Activated T-cell treated with anti-CD3 and anti-CD28 coated beads, Interleukin-2, amount 50 U/mL, for 72 hours (primary cell): ENCODE measurements around the gene FMN1. TPM values are rescaled to one million over a fixed set of nuclear protein-coding genes. Genes with fewer than 3 reads are reported as not detected.

ENCODE experiments used
- ATAC-seq, 2 donors: fragments of 150-1000 bp; cut with Tn5 transposase; replicated peaks in 1 of 2; 2 replicates each; pipeline ENCODE4 v1.10.0; 2021; ENCODE audit warnings: moderate library complexity in 2 of 2, mild to moderate bottlenecking in 1 of 2
- DNase-seq, 2 donors: peaks; one replicate each; pipeline ENCODE4 v3.0.0; 2021 to 2022; ENCODE audit warnings: mixed read lengths in 1 of 2
- H3K27ac Mint-ChIP-seq: one replicate; pipeline ENCODE4 v1.8.0; 2022; ENCODE audit warnings: mild to moderate bottlenecking, moderate library complexity, mixed read lengths
- H3K27me3 Mint-ChIP-seq: one replicate; pipeline ENCODE4 v1.8.0; 2022; ENCODE audit warnings: low read depth, mixed read lengths
- H3K36me3 Mint-ChIP-seq, 2 donors: one replicate each; pipeline ENCODE4 v1.8.0; 2022; ENCODE audit warnings: mixed read lengths in 2 of 2, mild to moderate bottlenecking in 1 of 2; ENCODE audit not compliant: insufficient read depth in 2 of 2
- H3K4me1 Mint-ChIP-seq: one replicate; pipeline ENCODE4 v1.8.0; 2022; ENCODE audit warnings: low read depth, mixed read lengths
- H3K4me3 Mint-ChIP-seq, 2 donors: one replicate each; pipeline ENCODE4 v1.8.0; 2022; ENCODE audit warnings: mild to moderate bottlenecking in 2 of 2, mixed read lengths in 2 of 2, moderate library complexity in 2 of 2
- H3K9me3 Mint-ChIP-seq, 2 donors: one replicate each; pipeline ENCODE4 v1.8.0; 2022; ENCODE audit warnings: mixed read lengths in 2 of 2
- total RNA-seq, 2 donors: library from RNA; stranded (reverse); gene quantifications; one replicate each; pipeline ENCODE4 v1.2.3, GENCODE V29; 2022

FMN1 gene
- total RNA-seq, 2 donors from 2014 or later, result 0.74 to 1.1 TPM

- H3K4me3 Mint-ChIP-seq, result no peak overlapping the region
- H3K9me3 Mint-ChIP-seq, result no peaks in the 10 kb centered on the region
- DNase-seq (no peak), ATAC-seq (no peak)
- no peak overlapping the region for H3K27ac Mint-ChIP-seq
- H3K4me1 Mint-ChIP-seq, result no peaks in the 10 kb centered on the region
- H3K27me3 Mint-ChIP-seq, result no peaks in the 10 kb centered on the region
- H3K36me3 Mint-ChIP-seq, result no peaks in the 10 kb centered on the region
Measured at GRCh38 chr15:32882955-32883354, 311.6 kb downstream of the FMN1 start.

- no peak for ATAC-seq
- Mint-ChIP-seq H3K27me3 (no peaks in the 10 kb centered on the region), H3K4me1 (no peaks in the 10 kb centered on the region), H3K36me3 (no peaks in the 10 kb centered on the region), H3K4me3 (no peak overlapping the region), H3K27ac (no peak overlapping the region), H3K9me3 (no peaks in the 10 kb centered on the region)
- DNase-seq, result no peak
Measured at GRCh38 chr15:32881528-32881927, 313.0 kb downstream of the FMN1 start.

GRCh38 chr15:32880642-32881041, 313.9 kb downstream of the FMN1 start:
- Mint-ChIP-seq H3K36me3 (no peaks in the 10 kb centered on the region), H3K27me3 (no peaks in the 10 kb centered on the region), H3K4me3 (no peak overlapping the region), H3K27ac (no peak overlapping the region), H3K9me3 (no peaks in the 10 kb centered on the region), H3K4me1 (no peaks in the 10 kb centered on the region)
- ATAC-seq (no peak), DNase-seq (no peak)

GRCh38 chr15:32879980-32880379, 314.5 kb downstream of the FMN1 start:
- Mint-ChIP-seq H3K9me3 (no peaks in the 10 kb centered on the region), H3K27ac (no peak overlapping the region), H3K4me3 (no peak overlapping the region), H3K36me3 (no peaks in the 10 kb centered on the region), H3K27me3 (no peaks in the 10 kb centered on the region), H3K4me1 (no peaks in the 10 kb centered on the region)
- ATAC-seq (no peak), DNase-seq (no peak)

- no peak for DNase-seq
- Mint-ChIP-seq H3K9me3 (no peaks in the 10 kb centered on the region), H3K36me3 (no peaks in the 10 kb centered on the region), H3K4me1 (no peaks in the 10 kb centered on the region), H3K27ac (no peak overlapping the region), H3K4me3 (no peak overlapping the region), H3K27me3 (no peaks in the 10 kb centered on the region)
- no peak for ATAC-seq
Measured at GRCh38 chr15:32878869-32879805, 315.4 kb downstream of the FMN1 start.

GRCh38 chr15:32878342-32878741, 316.2 kb downstream of the FMN1 start:
- no peaks in the 10 kb centered on the region for H3K4me1 Mint-ChIP-seq
- H3K27me3 Mint-ChIP-seq, result no peaks in the 10 kb centered on the region
- DNase-seq (no peak), ATAC-seq (no peak)
- no peaks in the 10 kb centered on the region for H3K36me3 Mint-ChIP-seq
- no peaks in the 10 kb centered on the region for H3K9me3 Mint-ChIP-seq
- no peak overlapping the region for H3K27ac Mint-ChIP-seq
- no peak overlapping the region for H3K4me3 Mint-ChIP-seq

GRCh38 chr15:32877252-32878019, 317.1 kb downstream of the FMN1 start:
- H3K9me3 Mint-ChIP-seq, result no peaks in the 10 kb centered on the region
- no peak overlapping the region for H3K4me3 Mint-ChIP-seq
- H3K27ac Mint-ChIP-seq, result no peak overlapping the region
- ATAC-seq (no peak), DNase-seq (no peak)
- H3K27me3 Mint-ChIP-seq, result no peaks in the 10 kb centered on the region
- H3K4me1 Mint-ChIP-seq, result no peaks in the 10 kb centered on the region
- H3K36me3 Mint-ChIP-seq, result no peaks in the 10 kb centered on the region

GRCh38 chr15:32873284-32874114, 321.0 kb downstream of the FMN1 start:
- no peaks in the 10 kb centered on the region for H3K9me3 Mint-ChIP-seq
- H3K36me3 Mint-ChIP-seq, result no peaks in the 10 kb centered on the region
- H3K27ac Mint-ChIP-seq, result no peak overlapping the region
- no peaks in the 10 kb centered on the region for H3K4me1 Mint-ChIP-seq
- ATAC-seq (no peak), DNase-seq (no peak)
- H3K27me3 Mint-ChIP-seq, result no peaks in the 10 kb centered on the region
- H3K4me3 Mint-ChIP-seq, result no peak overlapping the region

GRCh38 chr15:32872621-32873283, 321.8 kb downstream of the FMN1 start:
- H3K4me3 Mint-ChIP-seq, result no peak overlapping the region
- no peaks in the 10 kb centered on the region for H3K4me1 Mint-ChIP-seq
- no peaks in the 10 kb centered on the region for H3K27me3 Mint-ChIP-seq
- no peaks in the 10 kb centered on the region for H3K9me3 Mint-ChIP-seq
- no peak overlapping the region for H3K27ac Mint-ChIP-seq
- ATAC-seq (no peak), DNase-seq (no peak)
- no peaks in the 10 kb centered on the region for H3K36me3 Mint-ChIP-seq

GRCh38 chr15:32871883-32872282, 322.6 kb downstream of the FMN1 start:
- ATAC-seq (no peak), DNase-seq (no peak)
- Mint-ChIP-seq H3K9me3 (no peaks in the 10 kb centered on the region), H3K4me3 (no peak overlapping the region), H3K27me3 (no peaks in the 10 kb centered on the region), H3K36me3 (no peaks in the 10 kb centered on the region), H3K27ac (no peak overlapping the region), H3K4me1 (peaks cover 6% of the 10 kb centered on the region)

GRCh38 chr15:32870240-32871033, 324.1 kb downstream of the FMN1 start:
- peak in 1 of 2 donors; percentile 28 for DNase-seq
- ATAC-seq, result peak in 1 of 2 donors; percentile 23
- Mint-ChIP-seq H3K27me3 (no peaks in the 10 kb centered on the region), H3K4me1 (peaks cover 6% of the 10 kb centered on the region), H3K27ac (peak overlapping the region; percentile 88), H3K4me3 (no peak overlapping the region), H3K36me3 (no peaks in the 10 kb centered on the region), H3K9me3 (no peaks in the 10 kb centered on the region)

GRCh38 chr15:32869776-32870175, 324.7 kb downstream of the FMN1 start:
- Mint-ChIP-seq H3K27ac (no peak overlapping the region), H3K9me3 (no peaks in the 10 kb centered on the region), H3K4me3 (no peak overlapping the region), H3K36me3 (no peaks in the 10 kb centered on the region), H3K27me3 (no peaks in the 10 kb centered on the region), H3K4me1 (peaks cover 6% of the 10 kb centered on the region)
- DNase-seq (no peak), ATAC-seq (no peak)
